Measurements from ENCODE around the gene HPCAL1. TPM values are rescaled to one million over a fixed set of nuclear protein-coding genes. Genes with fewer than 3 reads are reported as not detected.

Gene HPCAL1
- total RNA-seq, 2 donors from 2014 or later: 64.5 to 85.7 TPM

DNA sequence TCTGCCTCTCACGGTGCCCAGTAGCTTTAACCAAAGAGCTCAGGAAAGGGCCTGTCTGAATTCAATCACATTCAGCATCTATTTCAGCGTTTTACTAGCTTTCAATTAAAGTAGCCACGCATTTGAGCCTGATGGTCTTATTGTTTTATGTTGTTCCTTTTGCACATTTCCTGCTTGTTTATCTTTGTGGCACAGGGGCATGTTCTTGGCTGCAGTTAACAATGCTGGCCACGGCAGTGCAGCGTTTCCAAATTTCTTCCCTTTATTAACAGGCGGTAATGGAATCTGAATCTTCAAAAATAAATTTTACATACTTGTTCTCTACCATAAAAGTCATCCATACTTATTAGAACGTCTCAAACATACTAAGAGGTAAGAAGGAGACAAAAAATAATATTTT lies 46.2 kb downstream of the HPCAL1 start:
- no peak overlapping the region for H3K27ac ChIP-seq
- H3K36me3 ChIP-seq: no peaks in the 10 kb centered on the region
- H3K27me3 ChIP-seq: no peaks in the 10 kb centered on the region
- no peak overlapping the region for H3K9ac ChIP-seq (ENCODE audit: low read depth in 2 of 2, low read length in 2 of 2)
- no peaks in the 10 kb centered on the region for H3K4me1 ChIP-seq
- no peaks in the 10 kb centered on the region for H3K9me3 ChIP-seq
- DNase-seq: no peak
- intact Hi-C loops (cut with DNase I): no loop called here
- TF ChIP-seq, protein P1, sequence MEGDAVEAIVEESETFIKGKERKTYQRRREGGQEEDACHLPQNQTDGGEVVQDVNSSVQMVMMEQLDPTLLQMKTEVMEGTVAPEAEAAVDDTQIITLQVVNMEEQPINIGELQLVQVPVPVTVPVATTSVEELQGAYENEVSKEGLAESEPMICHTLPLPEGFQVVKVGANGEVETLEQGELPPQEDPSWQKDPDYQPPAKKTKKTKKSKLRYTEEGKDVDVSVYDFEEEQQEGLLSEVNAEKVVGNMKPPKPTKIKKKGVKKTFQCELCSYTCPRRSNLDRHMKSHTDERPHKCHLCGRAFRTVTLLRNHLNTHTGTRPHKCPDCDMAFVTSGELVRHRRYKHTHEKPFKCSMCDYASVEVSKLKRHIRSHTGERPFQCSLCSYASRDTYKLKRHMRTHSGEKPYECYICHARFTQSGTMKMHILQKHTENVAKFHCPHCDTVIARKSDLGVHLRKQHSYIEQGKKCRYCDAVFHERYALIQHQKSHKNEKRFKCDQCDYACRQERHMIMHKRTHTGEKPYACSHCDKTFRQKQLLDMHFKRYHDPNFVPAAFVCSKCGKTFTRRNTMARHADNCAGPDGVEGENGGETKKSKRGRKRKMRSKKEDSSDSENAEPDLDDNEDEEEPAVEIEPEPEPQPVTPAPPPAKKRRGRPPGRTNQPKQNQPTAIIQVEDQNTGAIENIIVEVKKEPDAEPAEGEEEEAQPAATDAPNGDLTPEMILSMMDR (IDR thresholded peaks at IDR 0.05): no peak
- H3K4me3 ChIP-seq: no peak overlapping the region

DNA sequence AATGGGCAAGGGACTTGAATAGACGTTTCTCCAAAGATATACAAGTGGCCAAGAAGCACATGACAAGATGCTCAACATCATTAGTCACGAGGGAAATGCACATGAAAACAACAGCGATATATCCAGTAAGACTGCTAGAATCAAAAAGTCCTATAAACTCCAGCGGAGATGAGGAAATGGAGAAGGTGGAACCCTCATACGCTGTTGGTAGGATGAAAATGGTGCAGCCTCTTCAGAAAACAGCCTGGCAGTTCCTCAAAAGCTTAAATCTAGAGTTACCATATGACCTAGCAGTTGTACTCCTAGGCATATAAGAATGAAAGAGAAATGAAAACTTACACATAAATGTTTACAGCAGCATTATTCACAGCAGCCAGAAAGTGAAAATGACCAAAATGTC lies 48.1 kb downstream of the HPCAL1 start:
- DNase-seq: no peak
- H3K4me3 ChIP-seq: no peak overlapping the region
- H3K9me3 ChIP-seq: no peaks in the 10 kb centered on the region
- no peaks in the 10 kb centered on the region for H3K27me3 ChIP-seq
- intact Hi-C loops (cut with DNase I): no loop called here
- no peak overlapping the region for H3K9ac ChIP-seq (ENCODE audit: low read depth in 2 of 2, low read length in 2 of 2)
- no peak overlapping the region for H3K27ac ChIP-seq
- H3K36me3 ChIP-seq: no peaks in the 10 kb centered on the region
- TF ChIP-seq, protein P1 (IDR thresholded peaks at IDR 0.05): no peak
- no peaks in the 10 kb centered on the region for H3K4me1 ChIP-seq

DNA sequence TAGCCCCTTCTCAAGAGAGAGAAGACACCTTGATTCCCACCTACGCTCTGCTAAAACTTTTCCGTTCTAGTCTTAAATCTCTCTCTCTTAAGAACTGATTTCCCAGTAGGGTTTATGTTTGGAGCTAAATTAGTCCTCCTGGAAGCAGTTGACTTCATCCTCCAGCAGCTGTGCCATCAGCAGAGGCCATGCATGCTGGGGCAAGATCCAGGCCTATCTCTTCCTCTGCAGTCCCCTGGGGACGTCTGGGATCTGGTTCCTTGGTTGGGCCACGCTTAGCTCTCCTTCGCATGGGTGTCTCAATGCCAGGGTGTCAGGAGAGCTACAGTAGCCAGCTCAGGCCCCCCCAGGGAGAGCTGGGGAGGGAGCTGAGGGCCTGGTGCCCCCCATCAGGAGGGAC lies 49.7 kb downstream of the HPCAL1 start:
- TF ChIP-seq, protein P1 (IDR thresholded peaks at IDR 0.05): no peak
- H3K9me3 ChIP-seq: no peaks in the 10 kb centered on the region
- H3K27ac ChIP-seq: no peak overlapping the region
- H3K36me3 ChIP-seq: no peaks in the 10 kb centered on the region
- no peak overlapping the region for H3K4me3 ChIP-seq
- DNase-seq: no peak
- H3K9ac ChIP-seq (ENCODE audit: low read depth in 2 of 2, low read length in 2 of 2): no peak overlapping the region
- no peaks in the 10 kb centered on the region for H3K4me1 ChIP-seq
- no peaks in the 10 kb centered on the region for H3K27me3 ChIP-seq
- intact Hi-C loops (cut with DNase I): no loop called here

DNA sequence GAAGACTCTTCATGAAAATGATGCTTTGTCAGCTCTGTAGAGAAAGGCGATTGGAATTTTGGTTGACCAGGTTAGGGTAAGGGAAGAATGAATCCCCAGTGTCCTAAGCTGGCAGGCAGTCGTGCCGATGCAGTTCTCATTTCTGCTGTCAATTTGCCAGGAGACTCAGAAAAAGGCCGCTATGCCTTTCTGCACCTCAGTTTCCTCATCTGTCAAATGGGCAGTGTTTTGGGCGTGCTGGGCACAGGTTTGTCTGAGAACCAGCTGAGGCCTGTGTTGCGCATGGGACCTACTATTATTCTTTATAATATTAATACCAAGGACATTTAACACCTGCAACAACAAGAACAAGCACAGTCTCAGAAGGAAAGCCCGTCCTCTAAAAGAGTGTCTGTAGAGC lies 50.3 kb downstream of the HPCAL1 start:
- Histone ChIP-seq H3K4me1 (no peaks in the 10 kb centered on the region), H3K27ac (no peak overlapping the region), H3K9ac (ENCODE audit: low read depth in 2 of 2, low read length in 2 of 2) (no peak overlapping the region), H3K9me3 (no peaks in the 10 kb centered on the region), H3K4me3 (no peak overlapping the region), H3K27me3 (no peaks in the 10 kb centered on the region), H3K36me3 (no peaks in the 10 kb centered on the region)
- intact Hi-C loops (cut with DNase I): no loop called here
- DNase-seq: no peak
- TF ChIP-seq, protein P1 (IDR thresholded peaks at IDR 0.05): no peak

DNA sequence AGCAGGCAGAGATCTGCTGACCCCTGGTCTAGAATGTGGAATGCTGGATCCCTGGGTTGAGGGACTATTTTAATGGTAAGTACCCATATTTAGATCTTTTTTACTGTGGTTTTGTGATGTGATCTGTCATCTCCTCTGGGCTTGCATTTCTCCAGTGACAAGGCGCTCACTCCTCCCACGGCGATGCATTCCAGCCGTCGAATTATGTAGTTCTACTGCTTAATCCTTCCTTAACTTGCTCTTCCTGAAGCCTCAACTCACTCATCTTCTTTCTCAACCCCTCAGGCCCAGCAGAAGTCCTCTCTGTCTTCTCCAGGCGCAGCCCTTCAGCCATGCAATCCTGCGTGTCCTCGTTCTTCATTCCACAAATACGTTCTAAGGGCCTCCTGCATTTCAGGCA lies 51.2 kb downstream of the HPCAL1 start:
- H3K9ac ChIP-seq (ENCODE audit: low read depth in 2 of 2, low read length in 2 of 2): no peak overlapping the region
- no peak overlapping the region for H3K4me3 ChIP-seq
- H3K27ac ChIP-seq: no peak overlapping the region
- intact Hi-C loops (cut with DNase I): no loop called here
- TF ChIP-seq, protein P1 (IDR thresholded peaks at IDR 0.05): no peak
- H3K4me1 ChIP-seq: no peaks in the 10 kb centered on the region
- no peaks in the 10 kb centered on the region for H3K9me3 ChIP-seq
- DNase-seq: no peak
- no peaks in the 10 kb centered on the region for H3K27me3 ChIP-seq
- no peaks in the 10 kb centered on the region for H3K36me3 ChIP-seq

DNA sequence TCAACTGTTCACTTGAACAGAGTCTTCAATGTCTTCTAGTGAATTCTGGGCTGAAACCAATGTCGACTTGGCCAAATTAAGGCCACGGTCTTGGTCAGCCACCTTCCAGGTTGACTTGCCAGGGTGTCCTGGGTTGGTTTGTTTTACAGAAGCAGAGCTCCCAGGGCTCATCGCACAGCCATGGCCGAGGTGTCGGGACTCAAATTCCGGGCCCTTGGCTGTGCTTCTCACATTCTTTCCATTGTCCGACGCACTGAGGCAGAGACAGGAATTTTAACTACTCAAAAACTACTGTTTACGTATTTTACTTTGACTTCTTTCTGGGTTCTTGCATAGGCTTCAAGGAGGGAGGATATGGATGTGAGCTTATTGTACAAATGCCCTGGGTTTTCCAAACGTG lies 51.7 kb downstream of the HPCAL1 start:
- intact Hi-C loops (cut with DNase I): no loop called here
- no peak overlapping the region for H3K27ac ChIP-seq
- no peaks in the 10 kb centered on the region for H3K4me1 ChIP-seq
- no peak overlapping the region for H3K4me3 ChIP-seq
- H3K9me3 ChIP-seq: no peaks in the 10 kb centered on the region
- no peak overlapping the region for H3K9ac ChIP-seq (ENCODE audit: low read depth in 2 of 2, low read length in 2 of 2)
- TF ChIP-seq, protein P1 (IDR thresholded peaks at IDR 0.05): no peak
- H3K27me3 ChIP-seq: no peaks in the 10 kb centered on the region
- no peak for DNase-seq
- H3K36me3 ChIP-seq: no peaks in the 10 kb centered on the region
